A549 (cell line): Measurements from ENCODE around the gene ACBD6.

Source experiments
- CHD2 ChIP-seq: fragments of 150-350 bp; IDR thresholded peaks from 2 replicates; pipeline ENCODE4 v1.6.1; 2014; ENCODE audit warnings: low read length; ENCODE audit not compliant: partially characterized antibody
- EP300 ChIP-seq, 2 experiments: fragments of >200 bp; sonication (Bioruptor Twin); formaldehyde crosslinking; IDR thresholded peaks; 2 replicates in 1 of 2; 3 replicates in 1 of 2; pipeline ENCODE4 v1.6.1; 2016 to 2017
- ESRRA ChIP-seq: fragments of 150-350 bp; IDR thresholded peaks from 2 replicates; pipeline ENCODE4 v1.6.1; 2014; ENCODE audit warnings: mild to moderate bottlenecking, low read length, borderline replicate concordance
- JUNB ChIP-seq: fragments of >200 bp; sonication (Bioruptor Twin); formaldehyde crosslinking; IDR thresholded peaks from 2 replicates; pipeline ENCODE4 v1.6.1; 2016
- KDM5A ChIP-seq: fragments of 200-600 bp; sonication (generic); IDR thresholded peaks from 2 replicates; pipeline ENCODE4 v1.6.1; 2016; ENCODE audit warnings: antibody characterized with exemption, mild to moderate bottlenecking
- ZC3H11A ChIP-seq: fragments of 450-650 bp; IDR thresholded peaks from 2 replicates; pipeline ENCODE4 v1.6.1; 2014; ENCODE audit warnings: antibody characterized with exemption, mild to moderate bottlenecking
- TF ChIP-seq, protein P1 (sequence below): fragments of >200 bp; sonication (Bioruptor Twin); formaldehyde crosslinking; IDR thresholded peaks from 3 replicates; pipeline ENCODE4 v1.5.1; 2016

DNA sequence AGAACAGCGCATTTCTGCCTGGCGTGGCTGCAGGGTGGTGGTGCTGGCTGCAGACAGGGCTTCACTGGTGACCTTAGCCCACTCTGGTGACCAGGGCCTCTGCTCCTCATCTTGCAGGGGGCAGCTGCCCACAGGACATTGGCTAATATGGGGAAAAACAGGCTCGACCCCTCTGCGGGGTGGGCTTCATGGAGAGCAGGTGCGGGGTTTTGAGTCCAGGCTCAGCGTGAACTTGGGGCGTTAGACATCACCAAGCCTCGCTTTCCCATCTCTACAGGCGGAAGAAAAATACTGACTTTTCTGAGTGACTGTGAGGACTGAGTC, 247.9 kb downstream of the ACBD6 start:
- TF ChIP-seq, protein P1, sequence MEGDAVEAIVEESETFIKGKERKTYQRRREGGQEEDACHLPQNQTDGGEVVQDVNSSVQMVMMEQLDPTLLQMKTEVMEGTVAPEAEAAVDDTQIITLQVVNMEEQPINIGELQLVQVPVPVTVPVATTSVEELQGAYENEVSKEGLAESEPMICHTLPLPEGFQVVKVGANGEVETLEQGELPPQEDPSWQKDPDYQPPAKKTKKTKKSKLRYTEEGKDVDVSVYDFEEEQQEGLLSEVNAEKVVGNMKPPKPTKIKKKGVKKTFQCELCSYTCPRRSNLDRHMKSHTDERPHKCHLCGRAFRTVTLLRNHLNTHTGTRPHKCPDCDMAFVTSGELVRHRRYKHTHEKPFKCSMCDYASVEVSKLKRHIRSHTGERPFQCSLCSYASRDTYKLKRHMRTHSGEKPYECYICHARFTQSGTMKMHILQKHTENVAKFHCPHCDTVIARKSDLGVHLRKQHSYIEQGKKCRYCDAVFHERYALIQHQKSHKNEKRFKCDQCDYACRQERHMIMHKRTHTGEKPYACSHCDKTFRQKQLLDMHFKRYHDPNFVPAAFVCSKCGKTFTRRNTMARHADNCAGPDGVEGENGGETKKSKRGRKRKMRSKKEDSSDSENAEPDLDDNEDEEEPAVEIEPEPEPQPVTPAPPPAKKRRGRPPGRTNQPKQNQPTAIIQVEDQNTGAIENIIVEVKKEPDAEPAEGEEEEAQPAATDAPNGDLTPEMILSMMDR, result no peak
- TF ChIP-seq EP300 (IDR thresholded peaks at IDR 0.05), result no peak
- no peak for TF ChIP-seq KDM5A
- TF ChIP-seq ZC3H11A, result no peak
- no peak for TF ChIP-seq JUNB
- TF ChIP-seq CHD2, result no peak
- TF ChIP-seq ESRRA, result no peak
